Fibroblast of the aortic adventitia (primary cell): Measurements from ENCODE around the gene ANKRD36B. TPM values are rescaled to one million over a fixed set of nuclear protein-coding genes. Genes with fewer than 3 reads are reported as not detected.
"Not testable (repeated sequence)": the region's sequence is repeated elsewhere in the genome, so short reads cannot be mapped to it uniquely, and the experiment has no call there.

ENCODE experiments used
- DNase-seq: peaks from one replicate; pipeline ENCODE4 v3.0.0-alpha.2; 2010; ENCODE audit warnings: low read depth
- H3K4me3 ChIP-seq: 2 replicates; pipeline ENCODE4 v1.5.1; 2011; ENCODE audit warnings: low read depth, mild to moderate bottlenecking, control low read depth, low read length, moderate library complexity
- total RNA-seq: library from RNA; depleted of rRNA; stranded (reverse); fragments of >200 nt; gene quantifications from 2 replicates; pipeline ENCODE4 v1.2.3, GENCODE V29; 2012; ENCODE audit warnings: low replicate concordance
- TF ChIP-seq, protein P1 (sequence below): IDR thresholded peaks from 2 replicates; pipeline ENCODE4 v1.5.1; 2011; ENCODE audit warnings: mild to moderate bottlenecking, low read length, control low read depth, inconsistent platforms; ENCODE audit not compliant: insufficient read depth

Gene ANKRD36B
- total RNA-seq, 1 donor: 49.8 TPM

DNA sequence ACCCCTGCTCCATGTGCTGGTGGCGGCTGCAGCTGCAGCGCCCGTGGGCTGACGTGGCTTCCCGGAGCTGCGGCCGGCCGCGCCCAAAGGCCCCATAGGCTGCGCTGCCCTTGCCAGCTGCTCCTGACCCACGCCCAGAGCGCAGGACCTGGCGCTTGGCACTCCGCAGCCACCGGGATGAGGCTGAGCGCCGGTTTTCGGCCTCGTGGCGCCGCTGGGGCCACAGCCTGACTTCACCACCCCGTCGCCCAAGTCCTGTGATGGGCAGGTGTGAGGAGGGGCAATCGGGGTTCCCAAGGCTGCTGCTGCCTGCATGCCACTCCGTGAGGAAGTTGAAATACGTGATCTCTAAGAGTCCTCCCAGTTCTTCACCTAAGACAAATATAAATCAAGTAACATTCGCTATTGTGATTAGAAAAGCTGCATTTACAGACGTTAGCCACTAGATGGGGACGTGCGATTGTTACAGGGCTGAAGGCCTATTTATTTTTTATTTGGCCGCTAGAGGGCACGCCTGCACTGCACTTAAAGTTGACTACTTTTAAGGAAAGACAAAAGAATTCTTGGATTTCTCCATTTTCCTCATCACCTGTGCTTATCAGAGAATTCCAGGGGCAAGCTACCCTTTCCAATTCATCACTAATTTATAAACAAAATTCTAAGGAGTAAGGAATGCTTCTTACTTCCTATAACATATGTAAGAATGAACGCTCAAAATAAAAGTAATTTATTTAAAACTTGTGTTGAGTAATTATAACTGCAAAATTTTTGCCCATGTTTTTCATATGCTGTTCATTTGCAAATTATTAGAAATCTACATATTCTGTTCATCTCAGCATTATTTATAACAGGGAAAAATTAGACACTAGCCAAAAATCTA, 1.1 kb upstream of the ANKRD36B start:
- TF ChIP-seq, protein P1, sequence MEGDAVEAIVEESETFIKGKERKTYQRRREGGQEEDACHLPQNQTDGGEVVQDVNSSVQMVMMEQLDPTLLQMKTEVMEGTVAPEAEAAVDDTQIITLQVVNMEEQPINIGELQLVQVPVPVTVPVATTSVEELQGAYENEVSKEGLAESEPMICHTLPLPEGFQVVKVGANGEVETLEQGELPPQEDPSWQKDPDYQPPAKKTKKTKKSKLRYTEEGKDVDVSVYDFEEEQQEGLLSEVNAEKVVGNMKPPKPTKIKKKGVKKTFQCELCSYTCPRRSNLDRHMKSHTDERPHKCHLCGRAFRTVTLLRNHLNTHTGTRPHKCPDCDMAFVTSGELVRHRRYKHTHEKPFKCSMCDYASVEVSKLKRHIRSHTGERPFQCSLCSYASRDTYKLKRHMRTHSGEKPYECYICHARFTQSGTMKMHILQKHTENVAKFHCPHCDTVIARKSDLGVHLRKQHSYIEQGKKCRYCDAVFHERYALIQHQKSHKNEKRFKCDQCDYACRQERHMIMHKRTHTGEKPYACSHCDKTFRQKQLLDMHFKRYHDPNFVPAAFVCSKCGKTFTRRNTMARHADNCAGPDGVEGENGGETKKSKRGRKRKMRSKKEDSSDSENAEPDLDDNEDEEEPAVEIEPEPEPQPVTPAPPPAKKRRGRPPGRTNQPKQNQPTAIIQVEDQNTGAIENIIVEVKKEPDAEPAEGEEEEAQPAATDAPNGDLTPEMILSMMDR: peak; percentile 84
- peak overlapping the region; percentile 65 for H3K4me3 ChIP-seq
- peak; percentile 90 for DNase-seq

DNA sequence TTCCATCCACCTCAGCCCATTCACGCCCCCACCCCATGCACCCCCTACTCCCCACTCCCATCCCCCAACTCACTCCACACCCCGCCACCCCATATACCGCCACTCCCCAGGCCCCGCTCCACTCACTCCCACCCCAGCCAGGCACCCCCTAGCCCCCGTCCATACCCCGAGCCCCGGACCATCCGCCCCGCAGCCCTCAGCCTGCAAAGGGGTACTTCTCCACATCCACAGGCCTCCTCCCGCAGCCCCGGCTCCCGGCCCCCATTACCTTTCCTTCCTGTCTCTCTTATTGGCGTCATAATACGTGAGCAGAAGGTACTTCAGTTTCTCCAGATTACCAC, 450 bp downstream of the ANKRD36B start:
- peak overlapping the region; percentile 76 for H3K4me3 ChIP-seq
- not testable (repeated sequence) for DNase-seq

DNA sequence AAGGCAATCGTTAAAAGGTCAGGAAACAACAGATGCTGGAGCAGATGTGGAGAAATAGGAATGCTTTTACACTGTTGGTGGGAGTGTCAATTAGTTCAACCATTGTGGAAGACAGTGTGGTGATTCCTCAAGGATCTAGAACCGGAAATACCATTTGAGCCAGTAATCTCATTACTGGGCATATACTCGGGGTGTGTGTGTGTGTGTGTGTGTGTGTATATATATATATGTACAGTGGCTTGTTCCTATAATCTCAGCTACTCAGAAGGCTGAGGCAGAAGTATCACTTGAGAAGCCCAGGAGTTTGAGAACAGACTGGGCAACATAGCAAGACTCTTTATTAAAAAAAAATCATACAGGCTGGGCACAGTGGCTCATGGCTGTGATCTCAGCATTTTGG, 24.0 kb downstream of the ANKRD36B start:
- DNase-seq: not testable (repeated sequence)

DNA sequence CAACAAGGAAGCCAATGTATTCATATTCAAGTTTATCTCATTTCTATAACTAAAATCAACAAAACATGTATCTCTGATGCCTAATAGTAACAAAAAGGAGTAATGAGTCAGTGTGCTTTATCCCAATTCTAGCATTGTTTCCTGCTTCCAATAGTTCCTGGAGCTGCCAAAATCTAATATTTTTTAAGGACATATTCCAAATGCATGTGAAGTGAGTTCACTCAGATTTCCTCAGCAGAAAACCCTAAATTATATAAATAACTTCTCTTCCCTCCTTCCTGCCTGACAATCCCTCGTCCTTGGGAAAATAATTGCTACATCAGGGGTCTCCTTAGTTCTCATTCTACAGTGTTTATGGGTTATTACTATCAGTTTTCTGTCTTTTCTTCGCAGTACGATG, 37.3 kb downstream of the ANKRD36B start:
- DNase-seq: peak; percentile 68
- H3K4me3 ChIP-seq: not testable (repeated sequence)

More for the DNA sequence above, 24.0 kb downstream of the ANKRD36B start:
- H3K4me3 ChIP-seq: not testable (repeated sequence)

DNA sequence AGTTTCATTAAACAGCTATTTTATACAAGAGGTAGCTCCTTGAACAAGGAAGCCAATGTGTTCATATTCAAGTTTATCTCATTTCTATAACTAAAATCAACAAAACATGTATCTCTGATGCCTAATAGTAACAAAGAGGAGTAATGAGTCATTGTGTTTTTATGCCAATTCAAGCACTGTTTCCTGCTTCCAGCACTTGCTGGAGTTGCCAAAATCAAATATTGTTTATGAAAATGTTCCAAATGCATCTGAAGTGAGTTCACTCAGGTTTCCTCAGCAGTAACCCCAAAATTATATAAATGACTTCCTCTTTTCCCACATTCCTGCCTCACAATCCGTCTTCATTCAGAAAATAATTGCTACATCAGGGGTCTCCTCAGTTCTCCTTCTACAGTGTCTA, 39.2 kb downstream of the ANKRD36B start:
- peak; percentile 59 for DNase-seq
- not testable (repeated sequence) for H3K4me3 ChIP-seq

GRCh38 chr2:97549058-97549457, 40.6 kb downstream of the ANKRD36B start:
- H3K4me3 ChIP-seq, DNase-seq: not testable (repeated sequence)

GRCh38 chr2:97548536-97548935, 41.1 kb downstream of the ANKRD36B start:
- not testable (repeated sequence) for H3K4me3 ChIP-seq
- peak; percentile 57 for DNase-seq

GRCh38 chr2:97546711-97547110, 43.0 kb downstream of the ANKRD36B start:
- DNase-seq: peak; percentile 24
- no peak overlapping the region for H3K4me3 ChIP-seq
- TF ChIP-seq, protein P1: no peak

DNA sequence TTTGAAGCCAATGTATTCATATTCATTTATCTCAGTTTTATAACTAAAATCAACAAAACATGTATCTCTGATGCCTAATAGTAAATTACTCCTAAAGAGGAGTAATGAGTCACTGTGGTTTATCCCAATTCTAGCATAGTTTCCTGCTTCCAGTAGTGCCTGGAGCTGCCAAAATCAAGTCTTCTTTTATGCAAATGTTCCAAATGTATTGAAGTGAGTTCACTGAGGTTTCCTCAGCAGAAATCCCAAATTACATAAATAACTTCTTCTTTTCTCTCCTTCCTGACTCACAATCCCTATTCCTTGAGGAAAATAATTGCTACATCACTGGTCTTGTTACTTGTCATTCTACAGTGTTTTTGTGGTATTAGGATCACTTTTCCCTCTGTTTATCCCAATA, 44.8 kb downstream of the ANKRD36B start:
- not testable (repeated sequence) for H3K4me3 ChIP-seq
- peak; percentile 25 for DNase-seq

DNA sequence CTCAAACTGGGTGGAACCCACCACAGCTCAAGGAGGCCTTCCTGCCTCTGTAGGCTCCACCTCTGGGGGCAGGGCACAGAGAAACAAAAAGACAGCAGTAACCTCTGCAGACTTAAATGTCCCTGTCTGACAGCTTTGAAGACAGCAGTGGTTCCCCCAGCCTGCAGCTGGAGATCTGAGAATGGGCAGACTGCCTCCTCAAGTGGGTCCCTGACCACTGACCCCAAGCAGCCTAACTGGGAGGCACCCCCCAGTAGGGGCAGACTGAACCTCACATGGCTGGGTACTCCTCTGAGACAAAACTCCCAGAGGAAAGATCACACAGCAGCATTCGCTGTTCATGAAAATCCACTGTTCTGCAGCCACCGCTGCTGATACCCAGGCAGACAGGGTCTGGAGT, 63.8 kb downstream of the ANKRD36B start:
- not testable (repeated sequence) for H3K4me3 ChIP-seq, DNase-seq

GRCh38 chr2:97523816-97524215, 65.9 kb downstream of the ANKRD36B start:
- not testable (repeated sequence) for H3K4me3 ChIP-seq, DNase-seq

- not testable (repeated sequence) for H3K4me3 ChIP-seq, DNase-seq
Observed at GRCh38 chr2:97522916-97523555, 66.6 kb downstream of the ANKRD36B start.

GRCh38 chr2:97495651-97496050, 94.0 kb downstream of the ANKRD36B start:
- not testable (repeated sequence) for DNase-seq, H3K4me3 ChIP-seq

DNA sequence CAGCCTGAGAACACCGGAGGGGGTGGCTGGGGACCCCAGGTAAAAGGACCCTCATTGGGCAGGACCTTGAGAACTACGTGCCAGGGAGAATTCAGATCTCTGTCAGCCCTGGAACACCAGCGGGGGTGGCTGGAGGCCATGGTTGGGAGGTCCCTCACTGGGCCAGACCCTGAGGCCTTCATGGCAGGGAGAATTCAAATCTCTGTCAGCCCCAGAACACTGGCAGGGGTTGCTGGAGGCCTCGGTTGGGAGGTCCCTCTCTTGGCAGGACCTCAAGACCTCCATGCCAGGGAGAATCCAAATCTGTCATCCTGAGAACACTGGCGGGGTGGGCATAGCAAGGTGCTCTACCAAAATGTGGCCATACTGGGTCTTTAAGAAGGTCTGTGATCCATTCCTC, 99.5 kb downstream of the ANKRD36B start:
- DNase-seq: peak; percentile 0
- H3K4me3 ChIP-seq: not testable (repeated sequence)
